ENCODE results near the gene IFIT3. TPM values are rescaled to one million over a fixed set of nuclear protein-coding genes. Genes with fewer than 3 reads are reported as not detected.

The IFIT3 gene
- total RNA-seq, 1 donor from 2014 or later: 1.8 TPM

DNA sequence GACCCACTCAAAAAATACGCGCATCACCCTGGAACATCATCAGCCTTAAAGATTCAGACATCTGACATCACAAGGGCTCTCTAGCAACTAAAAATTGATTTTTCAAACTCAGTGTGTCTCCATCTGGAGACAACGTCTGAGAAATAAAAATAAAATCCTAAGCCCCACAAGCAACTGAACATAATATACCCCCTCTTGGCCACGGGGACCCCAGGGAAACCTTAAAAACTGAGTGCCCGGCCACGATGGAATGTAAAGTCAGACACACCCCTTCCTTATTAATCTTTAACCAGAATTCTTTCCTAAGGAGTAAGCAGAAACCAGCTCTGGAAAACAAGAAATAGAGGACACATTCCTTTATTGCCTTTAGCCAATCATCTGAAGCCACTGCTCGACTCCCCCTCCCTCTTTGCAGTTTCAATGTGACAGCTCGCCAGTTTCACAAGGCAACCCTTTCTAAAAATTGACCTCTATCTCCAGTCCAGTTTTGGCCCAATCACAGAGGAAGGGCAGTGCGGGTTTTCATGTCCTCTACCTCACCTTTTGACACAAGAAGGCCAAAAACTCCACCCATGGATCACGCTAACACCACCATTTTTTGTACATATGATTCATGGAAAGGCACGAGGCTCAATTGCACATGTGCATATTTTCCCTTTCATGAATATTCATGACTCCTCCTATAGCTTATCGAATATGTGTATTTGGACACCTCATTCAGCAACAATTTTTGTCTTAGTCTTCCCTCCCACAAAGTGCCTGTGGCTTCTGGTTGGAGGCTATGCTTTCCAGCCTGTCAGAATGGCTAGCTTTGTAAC is 24.2 kb downstream of the IFIT3 start:
- H3K27ac Mint-ChIP-seq (ENCODE audit: unreplicated experiment): peak overlapping the region; percentile 63
- no peak for DNase-seq (ENCODE audit: low read depth, low spot score)
- peak overlapping the region; percentile 14 for H3K4me3 Mint-ChIP-seq

DNA sequence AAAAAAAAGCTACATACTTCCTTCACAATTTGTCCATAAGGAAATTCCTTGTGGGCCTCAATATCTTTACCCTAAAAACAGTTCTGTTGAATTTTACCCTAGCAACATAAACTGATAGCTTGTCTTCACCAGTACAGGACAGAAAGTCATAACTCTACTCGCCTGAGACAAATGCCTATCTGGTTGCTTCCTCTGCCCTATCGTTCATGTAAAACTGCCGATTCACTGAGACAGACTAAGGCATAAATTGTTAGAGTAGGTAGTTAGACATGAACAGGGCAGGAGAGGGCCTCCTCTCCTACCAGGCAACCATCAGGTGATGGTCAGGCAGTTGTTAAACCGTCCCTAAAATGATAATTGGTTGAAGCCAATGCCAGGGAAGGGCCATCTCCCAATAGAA is 25.0 kb downstream of the IFIT3 start:
- H3K27ac Mint-ChIP-seq (ENCODE audit: unreplicated experiment): no peak overlapping the region
- TF ChIP-seq, protein P1, sequence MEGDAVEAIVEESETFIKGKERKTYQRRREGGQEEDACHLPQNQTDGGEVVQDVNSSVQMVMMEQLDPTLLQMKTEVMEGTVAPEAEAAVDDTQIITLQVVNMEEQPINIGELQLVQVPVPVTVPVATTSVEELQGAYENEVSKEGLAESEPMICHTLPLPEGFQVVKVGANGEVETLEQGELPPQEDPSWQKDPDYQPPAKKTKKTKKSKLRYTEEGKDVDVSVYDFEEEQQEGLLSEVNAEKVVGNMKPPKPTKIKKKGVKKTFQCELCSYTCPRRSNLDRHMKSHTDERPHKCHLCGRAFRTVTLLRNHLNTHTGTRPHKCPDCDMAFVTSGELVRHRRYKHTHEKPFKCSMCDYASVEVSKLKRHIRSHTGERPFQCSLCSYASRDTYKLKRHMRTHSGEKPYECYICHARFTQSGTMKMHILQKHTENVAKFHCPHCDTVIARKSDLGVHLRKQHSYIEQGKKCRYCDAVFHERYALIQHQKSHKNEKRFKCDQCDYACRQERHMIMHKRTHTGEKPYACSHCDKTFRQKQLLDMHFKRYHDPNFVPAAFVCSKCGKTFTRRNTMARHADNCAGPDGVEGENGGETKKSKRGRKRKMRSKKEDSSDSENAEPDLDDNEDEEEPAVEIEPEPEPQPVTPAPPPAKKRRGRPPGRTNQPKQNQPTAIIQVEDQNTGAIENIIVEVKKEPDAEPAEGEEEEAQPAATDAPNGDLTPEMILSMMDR (conservative IDR thresholded peaks at IDR 0.05): no peak
- peaks cover 57% of the 10 kb centered on the region for H3K4me1 Mint-ChIP-seq
- no peaks in the 10 kb centered on the region for H3K27me3 Mint-ChIP-seq (ENCODE audit: low read depth)
- H3K9me3 Mint-ChIP-seq: no peaks in the 10 kb centered on the region
- no peaks in the 10 kb centered on the region for H3K36me3 Mint-ChIP-seq (ENCODE audit: low read depth)
- no peak overlapping the region for H3K4me3 Mint-ChIP-seq
- DNase-seq (ENCODE audit: low read depth, low spot score): no peak

More for the DNA sequence above, 24.2 kb downstream of the IFIT3 start:
- Mint-ChIP-seq H3K4me1 (peaks cover 65% of the 10 kb centered on the region), H3K36me3 (ENCODE audit: low read depth) (no peaks in the 10 kb centered on the region), H3K27me3 (ENCODE audit: low read depth) (no peaks in the 10 kb centered on the region), H3K9me3 (no peaks in the 10 kb centered on the region)
- TF ChIP-seq, protein P1 (conservative IDR thresholded peaks at IDR 0.05): no peak

DNA sequence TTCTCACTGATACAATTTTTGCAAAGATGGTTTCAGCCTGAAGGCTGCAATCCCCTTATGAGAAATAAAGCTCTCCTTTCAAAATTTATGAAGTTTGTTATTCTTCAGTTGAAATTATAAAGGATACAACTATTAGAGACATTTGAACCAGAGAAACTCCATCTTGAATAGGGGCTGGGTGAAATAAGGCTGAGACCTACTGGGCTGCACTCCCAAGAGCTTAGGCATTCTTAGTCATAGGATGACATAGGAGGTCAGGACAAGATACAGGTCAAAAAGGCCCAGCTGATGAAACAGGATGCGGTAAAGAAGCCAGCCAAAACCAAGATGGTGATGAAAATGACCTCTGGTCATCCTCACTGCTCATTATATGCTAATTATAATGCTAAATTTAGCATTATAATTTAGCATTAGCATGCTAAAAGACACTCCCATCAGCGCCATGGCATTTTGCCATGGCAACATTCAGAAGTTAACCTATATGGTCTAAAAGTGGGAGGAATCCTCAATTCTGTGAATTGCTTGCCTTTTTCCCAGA is 27.7 kb downstream of the IFIT3 start:
- Mint-ChIP-seq H3K27me3 (ENCODE audit: low read depth) (no peaks in the 10 kb centered on the region), H3K4me1 (peaks cover 32% of the 10 kb centered on the region), H3K4me3 (no peak overlapping the region), H3K27ac (ENCODE audit: unreplicated experiment) (no peak overlapping the region), H3K36me3 (ENCODE audit: low read depth) (no peaks in the 10 kb centered on the region), H3K9me3 (no peaks in the 10 kb centered on the region)
- no peak for DNase-seq (ENCODE audit: low read depth, low spot score)
- TF ChIP-seq, protein P1 (conservative IDR thresholded peaks at IDR 0.05): no peak

DNA sequence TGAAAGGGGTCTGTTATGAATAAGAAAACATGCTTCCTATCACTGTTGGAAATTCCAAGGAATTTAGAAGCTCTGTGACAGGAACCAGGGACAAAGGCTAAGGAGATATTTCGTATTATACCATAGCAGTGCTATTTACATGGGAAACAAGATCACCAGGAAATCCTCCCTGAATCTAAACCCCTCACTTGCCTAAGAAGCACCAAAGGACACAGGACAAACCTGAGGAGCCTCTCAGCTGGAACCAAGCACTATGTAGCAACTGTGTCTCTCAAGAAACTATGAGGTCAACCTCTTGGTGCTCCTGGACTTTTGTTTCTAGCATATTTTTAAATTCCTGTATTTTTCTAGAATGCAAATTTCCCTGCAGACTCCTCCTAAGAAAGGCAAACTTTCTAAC is 29.3 kb downstream of the IFIT3 start:
- Mint-ChIP-seq H3K27me3 (ENCODE audit: low read depth) (no peaks in the 10 kb centered on the region), H3K9me3 (no peaks in the 10 kb centered on the region), H3K36me3 (ENCODE audit: low read depth) (no peaks in the 10 kb centered on the region), H3K27ac (ENCODE audit: unreplicated experiment) (no peak overlapping the region), H3K4me3 (no peak overlapping the region), H3K4me1 (peaks cover 16% of the 10 kb centered on the region)
- TF ChIP-seq, protein P1 (conservative IDR thresholded peaks at IDR 0.05): no peak
- DNase-seq (ENCODE audit: low read depth, low spot score): no peak

DNA sequence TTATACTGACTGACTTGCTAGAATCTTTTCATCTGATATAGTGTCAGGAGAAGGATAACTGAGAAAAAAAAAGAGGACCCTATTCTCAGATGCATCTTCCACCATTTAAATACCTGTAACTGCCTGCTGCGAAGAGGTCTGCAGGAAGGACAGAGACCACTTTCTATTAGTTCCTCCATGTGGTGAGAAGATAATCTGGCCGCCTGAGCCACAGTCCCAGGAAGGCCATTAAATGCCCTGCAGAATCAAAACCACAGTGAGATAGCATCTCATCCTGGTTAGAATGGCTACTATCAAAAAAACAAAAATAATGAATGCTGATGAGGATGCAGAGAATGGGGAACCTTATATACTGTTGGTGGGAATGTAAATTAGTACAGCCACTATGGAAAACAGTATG is 30.2 kb downstream of the IFIT3 start:
- TF ChIP-seq, protein P1 (conservative IDR thresholded peaks at IDR 0.05): no peak
- H3K9me3 Mint-ChIP-seq: no peaks in the 10 kb centered on the region
- no peak for DNase-seq (ENCODE audit: low read depth, low spot score)
- H3K4me3 Mint-ChIP-seq: no peak overlapping the region
- H3K36me3 Mint-ChIP-seq (ENCODE audit: low read depth): no peaks in the 10 kb centered on the region
- H3K27ac Mint-ChIP-seq (ENCODE audit: unreplicated experiment): no peak overlapping the region
- H3K4me1 Mint-ChIP-seq: peaks cover 7% of the 10 kb centered on the region
- H3K27me3 Mint-ChIP-seq (ENCODE audit: low read depth): no peaks in the 10 kb centered on the region
